Bronchial epithelial cell (primary cell): ENCODE data around the gene PRR19. TPM values are rescaled to one million over a fixed set of nuclear protein-coding genes. Genes with fewer than 3 reads are reported as not detected.

ENCODE experiments used
- DNase-seq: peaks from one replicate; pipeline ENCODE4 v3.0.0-alpha.2; 2010; ENCODE audit warnings: low read depth
- FAIRE-seq: peaks from 2 replicates; lab custom pipeline; 2011; peaks lifted over from hg19 to GRCh38; lab: Jason Lieb, UNC
- H3K27me3 ChIP-seq: 2 replicates; pipeline ENCODE4 v1.5.1; 2011; ENCODE audit warnings: low read length; ENCODE audit not compliant: control insufficient read depth, insufficient read depth
- H3K36me3 ChIP-seq: 2 replicates; pipeline ENCODE4 v1.5.1; 2011; ENCODE audit warnings: low read length; ENCODE audit not compliant: control insufficient read depth, insufficient read depth
- H3K4me3 ChIP-seq: 2 replicates; pipeline ENCODE4 v1.5.1; 2011; ENCODE audit warnings: mild to moderate bottlenecking, low read depth, low read length, control low read depth
- CTCF ChIP-seq: IDR thresholded peaks from 2 replicates; pipeline ENCODE4 v1.5.1; 2011; ENCODE audit warnings: mild to moderate bottlenecking, moderate library complexity, low read length, control low read depth, inconsistent platforms; ENCODE audit not compliant: insufficient read depth, severe bottlenecking
- total RNA-seq: library from RNA; depleted of rRNA; stranded (reverse); fragments of >200 nt; gene quantifications from 2 replicates; pipeline ENCODE4 v1.2.1, GENCODE V29; 2014

The PRR19 gene
- total RNA-seq, 1 donor from 2014 or later = not detected

GRCh38 chr19:42281146-42281826, 20.6 kb upstream of the PRR19 start:
- peak; percentile 6 for TF ChIP-seq CTCF

GRCh38 chr19:42281827-42282762, 19.8 kb upstream of the PRR19 start:
- no peak overlapping the region for H3K4me3 ChIP-seq
- H3K27me3 ChIP-seq = no peaks in the 10 kb centered on the region
- H3K36me3 ChIP-seq = peaks cover 4% of the 10 kb centered on the region
- TF ChIP-seq CTCF = no peak
- DNase-seq (no peak), FAIRE-seq (no peak)

More at GRCh38 chr19:42281146-42281826, 20.6 kb upstream of the PRR19 start:
- Histone ChIP-seq H3K27me3 (no peaks in the 10 kb centered on the region), H3K36me3 (no peaks in the 10 kb centered on the region), H3K4me3 (no peak overlapping the region)
- FAIRE-seq (no peak), DNase-seq (peak; percentile 59)

GRCh38 chr19:42282819-42283187, 19.1 kb upstream of the PRR19 start:
- TF ChIP-seq CTCF = no peak
- Histone ChIP-seq H3K27me3 (no peaks in the 10 kb centered on the region), H3K4me3 (no peak overlapping the region), H3K36me3 (peaks cover 11% of the 10 kb centered on the region)
- no peak for FAIRE-seq
- no peak for DNase-seq

DNA sequence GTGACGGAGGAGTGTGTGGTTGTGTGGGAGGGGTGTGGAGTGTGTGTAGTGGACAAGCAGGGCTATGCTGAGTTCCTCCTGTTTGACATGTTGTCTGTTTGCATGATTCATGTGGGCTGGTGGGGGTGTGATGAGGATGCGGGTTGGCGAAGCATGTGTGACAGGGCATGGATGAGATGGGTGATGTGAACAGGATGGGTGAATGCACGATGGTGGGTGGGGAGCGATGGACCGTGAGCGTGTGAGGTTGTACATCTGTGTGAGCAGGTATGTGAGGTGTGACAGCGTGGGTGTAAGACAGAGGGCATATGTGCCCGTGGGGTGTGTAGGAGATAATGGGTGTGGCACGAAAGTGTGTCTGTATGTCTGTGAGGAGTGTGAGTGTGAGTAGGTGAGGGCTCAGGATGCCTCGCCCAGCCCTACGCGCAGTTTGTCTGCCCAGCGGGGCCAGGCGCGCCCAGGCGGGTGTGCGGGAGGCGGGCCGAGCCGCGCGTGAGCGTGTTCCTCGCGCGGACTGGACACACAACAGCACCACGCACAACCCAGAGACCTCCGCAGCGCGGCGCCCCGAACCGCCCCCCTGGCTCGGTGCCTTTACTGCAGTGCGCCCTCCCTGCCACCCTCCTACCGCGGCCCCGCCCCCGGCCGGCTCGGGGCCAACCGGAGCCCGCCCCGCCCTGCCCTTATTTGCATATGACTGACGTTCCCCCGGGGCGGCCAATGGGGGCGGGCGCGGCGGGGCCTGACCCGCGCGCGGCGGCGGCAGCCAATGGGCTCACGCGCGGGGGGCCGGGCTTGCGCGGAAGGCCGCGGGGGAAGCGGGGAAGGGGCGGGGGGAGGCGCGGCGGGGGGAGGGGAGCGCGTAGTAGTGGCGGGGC, 18.5 kb upstream of the PRR19 start:
- Histone ChIP-seq H3K36me3 (peaks cover 16% of the 10 kb centered on the region), H3K4me3 (peak overlapping the region; percentile 45), H3K27me3 (no peaks in the 10 kb centered on the region)
- FAIRE-seq (peak; percentile 98), DNase-seq (peak; percentile 93)
- no peak for TF ChIP-seq CTCF

GRCh38 chr19:42284066-42284501, 17.8 kb upstream of the PRR19 start:
- DNase-seq (no peak), FAIRE-seq (no peak)
- Histone ChIP-seq H3K4me3 (peak overlapping the region; percentile 45), H3K36me3 (peaks cover 20% of the 10 kb centered on the region), H3K27me3 (no peaks in the 10 kb centered on the region)
- no peak for TF ChIP-seq CTCF
